HG03354 (cell line): Measurements from ENCODE around the gene PITHD1.
"Not testable (repeated sequence)": the region's sequence is repeated elsewhere in the genome, so short reads cannot be mapped to it uniquely, and the experiment has no call there.

ENCODE experiments used
- ATAC-seq: cut with Tn5 transposase; IDR thresholded peaks from one replicate; pipeline ENCODE4 v1.9.1; 2021; ENCODE audit warnings: mild to moderate bottlenecking; ENCODE audit not compliant: unreplicated experiment, poor library complexity, severe bottlenecking

The PITHD1 gene

GRCh38 chr1:23772049-23772853, 6.0 kb upstream of the PITHD1 start:
- peak; percentile 61 for ATAC-seq

- no peak for ATAC-seq
Measured at GRCh38 chr1:23772854-23773242, 5.4 kb upstream of the PITHD1 start.

- no peak for ATAC-seq
Measured at GRCh38 chr1:23774174-23774880, 3.9 kb upstream of the PITHD1 start.

GRCh38 chr1:23776217-23776616, 2.0 kb upstream of the PITHD1 start:
- ATAC-seq, result no peak

GRCh38 chr1:23779826-23780371, 1.7 kb downstream of the PITHD1 start:
- ATAC-seq, result no peak

- not testable (repeated sequence) for ATAC-seq
Measured at GRCh38 chr1:23783141-23783540, 4.9 kb downstream of the PITHD1 start.

GRCh38 chr1:23784846-23785245, 6.6 kb downstream of the PITHD1 start:
- ATAC-seq, result no peak

- no peak for ATAC-seq
Measured at GRCh38 chr1:23787701-23788100, 9.5 kb downstream of the PITHD1 start.

- no peak for ATAC-seq
Measured at GRCh38 chr1:23788695-23789094, 10.5 kb downstream of the PITHD1 start.

- peak; percentile 80 for ATAC-seq
Measured at GRCh38 chr1:23790696-23791515, 12.7 kb downstream of the PITHD1 start, which contains the start of gene LYPLA2. LYPLA2 (plus strand) TSS chr1:23791145; CDS start chr1:23792683, 1,538 bp downstream.

GRCh38 chr1:23791516-23792047, 13.4 kb downstream of the PITHD1 start:
- ATAC-seq, result no peak

GRCh38 chr1:23792151-23792945, 14.1 kb downstream of the PITHD1 start:
- no peak for ATAC-seq

GRCh38 chr1:23793018-23793781, 15.0 kb downstream of the PITHD1 start:
- ATAC-seq, result no peak

GRCh38 chr1:23793861-23794731, 15.9 kb downstream of the PITHD1 start:
- no peak for ATAC-seq

GRCh38 chr1:23794732-23795182, 16.5 kb downstream of the PITHD1 start:
- ATAC-seq, result not testable (repeated sequence)

GRCh38 chr1:23795676-23796465, 17.7 kb downstream of the PITHD1 start:
- ATAC-seq, result no peak
